HG02798 (cell line): ENCODE results near the gene CRTC1.

Experiments
- ATAC-seq: cut with Tn5 transposase; IDR thresholded peaks from one replicate; pipeline ENCODE4 v1.9.1; 2021; ENCODE audit warnings: mild to moderate bottlenecking; ENCODE audit not compliant: unreplicated experiment, poor library complexity

CRTC1 gene

GRCh38 chr19:18650468-18651041 lies 32.9 kb upstream of the CRTC1 start:
- no peak for ATAC-seq

GRCh38 chr19:18651300-18651699 lies 32.2 kb upstream of the CRTC1 start:
- ATAC-seq: no peak

- ATAC-seq: no peak
Measured at GRCh38 chr19:18651733-18652132, 31.7 kb upstream of the CRTC1 start.

GRCh38 chr19:18653853-18654252 lies 29.6 kb upstream of the CRTC1 start:
- ATAC-seq: no peak

- ATAC-seq: no peak
Measured at GRCh38 chr19:18654469-18654868, 29.0 kb upstream of the CRTC1 start.

GRCh38 chr19:18655173-18655844 lies 28.2 kb upstream of the CRTC1 start:
- ATAC-seq: no peak

- no peak for ATAC-seq
Measured at GRCh38 chr19:18656337-18657086, 27.0 kb upstream of the CRTC1 start.

GRCh38 chr19:18657590-18658365 lies 25.7 kb upstream of the CRTC1 start:
- no peak for ATAC-seq

GRCh38 chr19:18658366-18658855 lies 25.1 kb upstream of the CRTC1 start:
- no peak for ATAC-seq

- no peak for ATAC-seq
Measured at GRCh38 chr19:18659281-18660050, 24.0 kb upstream of the CRTC1 start.

- ATAC-seq: no peak
Measured at GRCh38 chr19:18660051-18660910, 23.2 kb upstream of the CRTC1 start.

- no peak for ATAC-seq
Measured at GRCh38 chr19:18660939-18661670, 22.4 kb upstream of the CRTC1 start.

- no peak for ATAC-seq
Measured at GRCh38 chr19:18662972-18663732, 20.3 kb upstream of the CRTC1 start.

- no peak for ATAC-seq
Measured at GRCh38 chr19:18663940-18664530, 19.4 kb upstream of the CRTC1 start.

- no peak for ATAC-seq
Measured at GRCh38 chr19:18665771-18666202, 17.7 kb upstream of the CRTC1 start.

GRCh38 chr19:18666317-18666716 lies 17.2 kb upstream of the CRTC1 start:
- ATAC-seq: no peak

- no peak for ATAC-seq
Measured at GRCh38 chr19:18666784-18667183, 16.7 kb upstream of the CRTC1 start.
